GM19452 (cell line): ENCODE data around the gene CASP10.
A peak's percentile ranks its signal among the peaks of the same experiment; 100 is the strongest.
"Not testable (repeated sequence)": the region's sequence is repeated elsewhere in the genome, so short reads cannot be mapped to it uniquely, and the experiment has no call there.

Source experiments
- ATAC-seq: cut with Tn5 transposase; IDR thresholded peaks from one replicate; pipeline ENCODE4 v1.9.1; 2021; ENCODE audit not compliant: unreplicated experiment

CASP10 gene, protein sequence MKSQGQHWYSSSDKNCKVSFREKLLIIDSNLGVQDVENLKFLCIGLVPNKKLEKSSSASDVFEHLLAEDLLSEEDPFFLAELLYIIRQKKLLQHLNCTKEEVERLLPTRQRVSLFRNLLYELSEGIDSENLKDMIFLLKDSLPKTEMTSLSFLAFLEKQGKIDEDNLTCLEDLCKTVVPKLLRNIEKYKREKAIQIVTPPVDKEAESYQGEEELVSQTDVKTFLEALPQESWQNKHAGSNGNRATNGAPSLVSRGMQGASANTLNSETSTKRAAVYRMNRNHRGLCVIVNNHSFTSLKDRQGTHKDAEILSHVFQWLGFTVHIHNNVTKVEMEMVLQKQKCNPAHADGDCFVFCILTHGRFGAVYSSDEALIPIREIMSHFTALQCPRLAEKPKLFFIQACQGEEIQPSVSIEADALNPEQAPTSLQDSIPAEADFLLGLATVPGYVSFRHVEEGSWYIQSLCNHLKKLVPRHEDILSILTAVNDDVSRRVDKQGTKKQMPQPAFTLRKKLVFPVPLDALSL

DNA sequence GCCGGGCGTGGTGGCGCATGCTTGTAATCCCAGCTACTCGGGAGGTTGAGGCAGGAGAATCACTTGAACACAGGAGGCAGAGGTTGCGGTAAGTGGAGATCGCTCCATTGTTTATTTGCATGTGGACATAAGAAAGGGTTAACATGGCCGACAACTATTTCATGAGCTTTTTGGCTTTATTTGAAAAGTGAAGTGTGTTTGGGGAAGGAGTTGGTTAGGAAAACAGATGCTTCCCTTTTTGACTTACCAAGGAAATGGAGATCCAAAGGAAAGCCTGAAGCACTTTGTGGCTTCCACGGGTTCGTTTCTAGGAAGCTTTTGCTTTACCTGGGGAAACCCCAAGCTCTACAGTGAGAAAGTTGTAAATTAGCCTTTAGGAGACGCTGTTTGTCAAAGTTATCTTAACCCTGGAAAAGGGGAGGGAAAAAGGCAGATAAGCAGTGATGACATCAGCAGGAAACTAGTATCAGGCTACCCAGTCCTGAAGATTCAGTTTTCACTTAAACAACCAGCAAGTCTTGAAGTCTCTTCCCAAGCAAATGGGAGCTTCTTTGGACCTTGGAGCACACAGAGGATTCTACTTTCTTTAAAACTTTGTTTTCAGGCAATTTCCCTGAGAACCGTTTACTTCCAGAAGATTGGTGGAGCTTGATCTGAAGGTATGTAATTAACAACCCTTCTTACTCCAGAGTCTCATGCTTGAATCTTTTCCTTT, at the start of gene CASP10:
CASP10 (plus strand) TSS at position 492 of the 715 bp plus-strand sequence. CDS start 2,637 bp downstream, outside the sequence.
- ATAC-seq, result peak; percentile 65

DNA sequence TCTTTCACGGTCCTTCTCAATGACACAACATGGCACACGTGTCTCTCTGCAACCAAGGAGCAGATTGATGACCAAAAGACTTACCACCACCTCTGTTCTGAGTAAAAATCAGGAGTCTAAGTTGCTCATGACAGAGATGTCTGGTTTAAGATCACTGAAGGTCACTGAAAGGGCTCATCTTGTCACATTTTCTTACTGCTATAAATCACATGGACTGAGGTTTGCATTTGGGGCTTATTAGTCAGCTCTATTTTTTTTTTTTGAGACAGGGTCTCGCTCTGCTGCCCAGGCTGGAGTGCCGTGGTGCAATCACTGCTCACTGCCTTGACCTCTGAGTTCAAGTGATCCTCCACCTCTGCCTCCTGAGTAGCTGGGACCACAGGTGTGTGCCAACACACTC, 47.6 kb upstream of the CASP10 start:
- no peak for ATAC-seq

DNA sequence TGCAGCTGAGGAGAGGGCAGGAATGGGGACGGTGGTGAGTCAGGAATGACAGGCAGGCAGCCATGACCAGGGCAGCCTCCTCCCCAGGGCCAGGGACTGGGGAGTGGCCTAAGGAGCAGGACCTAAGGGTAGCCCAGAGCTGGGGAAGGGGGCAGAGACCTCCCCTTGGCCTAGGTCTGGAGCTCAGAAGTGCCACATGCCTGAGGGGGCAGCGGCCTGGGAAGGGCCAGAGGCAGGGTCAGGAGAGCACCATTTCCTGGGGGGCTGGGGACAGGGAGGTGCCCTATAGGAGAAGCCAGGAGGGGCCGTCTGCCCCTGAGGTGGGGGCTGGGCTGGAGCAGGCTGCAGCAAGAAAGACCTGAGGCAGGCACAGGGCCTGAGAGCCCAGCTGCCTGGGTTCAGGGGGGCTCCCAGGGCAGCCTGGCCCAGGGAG, 46.0 kb upstream of the CASP10 start:
- no peak for ATAC-seq

- ATAC-seq, result no peak
Observed at GRCh38 chr2:201137505-201138400, 45.2 kb upstream of the CASP10 start.

GRCh38 chr2:201138401-201138970, 44.5 kb upstream of the CASP10 start:
- no peak for ATAC-seq

DNA sequence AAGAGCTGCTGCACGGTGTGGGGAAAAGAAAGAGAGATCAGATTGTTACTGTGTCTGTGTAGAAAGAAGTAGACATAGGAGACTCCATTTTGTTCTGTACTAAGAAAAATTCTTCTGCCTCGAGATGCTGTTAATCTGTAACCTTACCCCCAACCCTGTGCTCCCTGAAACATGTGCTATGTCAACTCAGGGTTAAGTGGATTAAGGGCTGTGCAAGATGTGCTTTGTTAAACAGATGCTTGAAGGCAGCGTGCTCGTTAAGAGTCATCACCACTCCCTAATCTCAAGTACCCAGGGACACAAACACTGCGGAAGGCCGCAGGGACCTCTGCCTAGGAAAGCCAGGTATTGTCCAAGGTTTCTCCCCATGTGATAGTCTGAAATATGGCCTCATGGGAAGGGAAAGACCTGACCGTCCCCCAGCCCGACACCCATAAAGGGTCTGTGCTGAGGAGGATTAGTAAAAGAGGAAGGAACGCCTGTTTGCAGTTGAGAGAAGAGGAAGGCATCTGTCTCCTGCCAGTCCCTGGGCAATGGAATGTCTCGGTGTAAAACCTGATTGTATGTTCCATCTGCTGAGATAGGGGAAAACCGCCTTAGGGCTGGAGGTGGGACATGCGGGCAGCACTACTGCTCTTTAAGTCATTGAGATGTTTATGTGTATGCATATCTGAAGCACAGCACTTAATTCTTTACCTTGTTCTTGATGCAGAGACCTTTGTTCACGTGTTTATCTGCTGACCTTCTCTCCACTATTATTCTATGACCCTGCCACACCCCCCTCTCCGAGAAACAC, 43.8 kb upstream of the CASP10 start:
- not testable (repeated sequence) for ATAC-seq

- ATAC-seq, result no peak
Observed at GRCh38 chr2:201139836-201140604, 42.9 kb upstream of the CASP10 start.

- no peak for ATAC-seq
Observed at GRCh38 chr2:201144101-201145051, 38.6 kb upstream of the CASP10 start.

GRCh38 chr2:201148434-201148990, 34.4 kb upstream of the CASP10 start:
- ATAC-seq, result no peak

- ATAC-seq, result no peak
Observed at GRCh38 chr2:201149064-201149820, 33.7 kb upstream of the CASP10 start.

DNA sequence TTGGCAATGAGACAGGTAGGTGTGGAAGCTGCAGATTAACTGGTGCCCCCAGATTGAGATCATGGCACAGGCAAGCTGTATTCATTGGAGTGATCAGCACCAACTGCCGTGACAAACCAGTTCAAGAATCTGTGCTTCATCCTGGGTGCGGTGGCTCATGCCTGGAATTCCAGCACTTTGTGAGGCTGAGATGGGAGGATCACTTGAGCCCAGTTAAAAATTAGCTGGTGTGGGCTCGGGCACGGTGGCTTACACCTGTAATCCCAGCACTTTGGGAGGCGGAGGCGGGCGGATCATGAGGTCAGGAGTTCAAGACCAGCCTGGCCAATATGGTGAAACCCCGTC, 33.1 kb upstream of the CASP10 start:
- ATAC-seq, result not testable (repeated sequence)

- ATAC-seq, result no peak
Observed at GRCh38 chr2:201150454-201151020, 32.4 kb upstream of the CASP10 start.

DNA sequence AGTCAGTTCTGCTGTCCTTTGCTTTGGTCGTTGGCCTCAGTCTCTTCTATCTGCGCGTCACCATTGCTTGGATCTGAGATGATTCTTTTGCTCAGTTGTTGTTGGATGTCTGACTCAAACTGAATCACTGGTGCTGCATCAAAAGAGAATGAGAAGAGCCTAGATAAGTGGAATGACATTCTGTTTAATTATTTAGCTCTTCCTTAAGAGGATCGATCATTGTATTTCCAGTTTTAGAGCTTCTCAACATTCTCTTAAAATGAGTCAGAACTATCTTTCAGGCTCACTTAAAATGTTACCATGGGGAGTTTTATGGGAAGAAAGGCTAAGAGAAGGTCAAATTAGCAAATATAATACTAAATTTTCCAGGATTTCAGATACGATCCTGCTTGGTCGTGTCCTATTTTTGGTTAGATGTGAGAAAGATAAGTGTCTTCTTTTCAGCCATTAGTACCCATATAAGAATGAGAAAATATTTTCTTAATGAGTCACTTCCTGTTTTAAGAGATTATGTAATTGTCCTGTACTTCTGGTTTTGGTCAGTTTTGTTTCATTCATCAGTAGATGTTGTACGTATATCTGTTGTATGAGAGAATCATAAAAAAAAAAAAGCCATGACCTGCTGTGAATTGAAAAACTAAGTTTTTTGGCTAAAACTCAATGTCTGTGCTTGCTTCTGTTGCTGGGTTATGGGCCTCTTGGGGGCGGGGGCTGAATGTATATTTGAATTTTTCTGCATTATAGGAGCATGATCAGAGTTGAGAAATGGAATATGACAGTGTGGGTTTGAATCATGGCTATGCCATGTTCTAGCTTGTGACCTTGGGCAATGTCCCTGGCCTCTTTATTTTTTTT, 31.6 kb upstream of the CASP10 start:
- ATAC-seq, result peak; percentile 87

GRCh38 chr2:201152517-201152916, 30.4 kb upstream of the CASP10 start:
- ATAC-seq, result no peak

GRCh38 chr2:201152999-201153815, 29.7 kb upstream of the CASP10 start:
- ATAC-seq, result no peak
